GM12891 (cell line): ENCODE measurements around the gene CRADD.

Experiments
- POLR2A ChIP-seq: IDR thresholded peaks from 2 replicates; pipeline ENCODE4 v1.6.1; 2011; ENCODE audit warnings: low read depth, low read length, control low read depth
- POLR2AphosphoS5 ChIP-seq: IDR thresholded peaks from 2 replicates; pipeline ENCODE4 v1.6.1; 2011; ENCODE audit warnings: low read depth, low read length, control low read depth
- POU2F2 ChIP-seq: IDR thresholded peaks from 2 replicates; pipeline ENCODE4 v1.6.1; 2011; ENCODE audit warnings: low read depth, mild to moderate bottlenecking, control low read depth, low read length, moderate library complexity
- SPI1 ChIP-seq: IDR thresholded peaks from 2 replicates; pipeline ENCODE4 v1.6.1; 2011; ENCODE audit warnings: low read depth, low read length, control low read depth
- TAF1 ChIP-seq: IDR thresholded peaks from 2 replicates; pipeline ENCODE4 v1.6.1; 2011; ENCODE audit warnings: low read depth, low read length, control low read depth

GRCh38 chr12:93705237-93705636, 28.1 kb downstream of the CRADD start:
- TF ChIP-seq POLR2AphosphoS5 (no peak), POLR2A (no peak), POU2F2 (no peak), TAF1 (no peak), SPI1 (no peak)
